ENCODE data around the gene EVI2A. TPM values are rescaled to one million over a fixed set of nuclear protein-coding genes. Genes with fewer than 3 reads are reported as not detected.
"Not testable (repeated sequence)": the region's sequence is repeated elsewhere in the genome, so short reads cannot be mapped to it uniquely, and the experiment has no call there.

EVI2A gene
- total RNA-seq, 1 donor from 2014 or later, result 2.9 TPM

- peaks cover 14% of the 10 kb centered on the region for H3K36me3 ChIP-seq
- intact Hi-C loops (cut with micrococcal nuclease), result no loop called here
- DNase-seq, result no peak
- no peak overlapping the region for H3K4me3 ChIP-seq
- no peak for TF ChIP-seq CTCF (IDR thresholded peaks at IDR 0.05; ENCODE audit: borderline replicate concordance)
- H3K27ac ChIP-seq (replicated peaks), result no peak overlapping the region
- no peaks in the 10 kb centered on the region for H3K9me3 ChIP-seq (replicated peaks)
- H3K4me1 ChIP-seq, result no peaks in the 10 kb centered on the region
- H3K27me3 ChIP-seq (ENCODE audit: low read depth), result no peaks in the 10 kb centered on the region
These were observed 26.5 kb downstream of the EVI2A start for GRCh38 chr17:31294820-31295488.

DNA sequence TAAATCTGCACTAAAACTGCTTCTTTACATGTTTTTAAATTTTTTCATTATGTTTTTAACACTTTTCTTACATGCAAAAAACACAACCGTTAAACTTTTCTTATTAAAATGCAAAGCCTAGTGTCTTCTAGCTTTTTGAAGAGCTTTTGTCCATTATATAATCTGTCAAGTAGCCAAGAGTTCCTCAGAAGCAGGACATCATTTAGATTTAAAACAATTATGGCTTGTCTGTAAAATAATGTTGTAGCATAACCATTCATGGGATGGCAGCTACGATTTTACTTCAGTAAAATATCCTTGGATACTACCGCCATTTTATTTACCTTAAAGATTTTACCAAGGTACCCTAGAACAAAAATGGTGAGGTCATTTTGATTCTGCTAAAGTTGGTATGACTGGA is 27.2 kb downstream of the EVI2A start:
- intact Hi-C loops (cut with micrococcal nuclease), result no loop called here
- Histone ChIP-seq H3K4me1 (no peaks in the 10 kb centered on the region), H3K27ac (replicated peaks) (no peak overlapping the region), H3K27me3 (ENCODE audit: low read depth) (no peaks in the 10 kb centered on the region), H3K4me3 (no peak overlapping the region), H3K9me3 (replicated peaks) (no peaks in the 10 kb centered on the region), H3K36me3 (peaks cover 14% of the 10 kb centered on the region)
- DNase-seq, result no peak
- TF ChIP-seq CTCF (IDR thresholded peaks at IDR 0.05; ENCODE audit: borderline replicate concordance), result no peak

DNA sequence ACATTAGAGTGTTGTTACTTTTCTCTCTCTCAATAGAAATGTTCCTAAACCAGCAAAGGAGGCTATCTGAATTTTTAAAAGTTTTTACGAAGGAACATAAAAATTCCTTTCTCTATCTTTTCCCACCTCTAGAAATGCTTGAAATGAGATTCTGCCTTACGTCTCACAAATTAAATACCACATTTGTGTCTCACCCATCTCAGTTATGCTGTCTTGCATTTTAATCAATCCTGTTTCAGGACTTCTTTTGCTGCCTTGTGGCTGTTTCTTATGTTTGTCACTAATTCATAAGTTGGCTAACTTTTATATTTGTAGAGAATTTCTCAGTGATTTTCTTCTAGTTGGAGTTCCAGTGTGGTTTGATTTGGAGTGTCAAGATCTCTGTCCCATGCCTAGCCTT is 27.8 kb downstream of the EVI2A start:
- H3K27ac ChIP-seq (replicated peaks), result no peak overlapping the region
- H3K27me3 ChIP-seq (ENCODE audit: low read depth), result no peaks in the 10 kb centered on the region
- no peak for TF ChIP-seq CTCF (IDR thresholded peaks at IDR 0.05; ENCODE audit: borderline replicate concordance)
- intact Hi-C loops (cut with micrococcal nuclease), result no loop called here
- no peak for DNase-seq
- no peaks in the 10 kb centered on the region for H3K9me3 ChIP-seq (replicated peaks)
- H3K4me3 ChIP-seq, result no peak overlapping the region
- H3K4me1 ChIP-seq, result no peaks in the 10 kb centered on the region
- H3K36me3 ChIP-seq, result peaks cover 14% of the 10 kb centered on the region

GRCh38 chr17:31291820-31292219 is 29.6 kb downstream of the EVI2A start:
- Histone ChIP-seq H3K4me1 (no peaks in the 10 kb centered on the region), H3K27ac (replicated peaks) (no peak overlapping the region), H3K4me3 (no peak overlapping the region), H3K36me3 (peaks cover 19% of the 10 kb centered on the region), H3K27me3 (ENCODE audit: low read depth) (no peaks in the 10 kb centered on the region), H3K9me3 (replicated peaks) (no peaks in the 10 kb centered on the region)
- no peak for DNase-seq
- no peak for TF ChIP-seq CTCF (IDR thresholded peaks at IDR 0.05; ENCODE audit: borderline replicate concordance)
- intact Hi-C loops (cut with micrococcal nuclease), result no loop called here

DNA sequence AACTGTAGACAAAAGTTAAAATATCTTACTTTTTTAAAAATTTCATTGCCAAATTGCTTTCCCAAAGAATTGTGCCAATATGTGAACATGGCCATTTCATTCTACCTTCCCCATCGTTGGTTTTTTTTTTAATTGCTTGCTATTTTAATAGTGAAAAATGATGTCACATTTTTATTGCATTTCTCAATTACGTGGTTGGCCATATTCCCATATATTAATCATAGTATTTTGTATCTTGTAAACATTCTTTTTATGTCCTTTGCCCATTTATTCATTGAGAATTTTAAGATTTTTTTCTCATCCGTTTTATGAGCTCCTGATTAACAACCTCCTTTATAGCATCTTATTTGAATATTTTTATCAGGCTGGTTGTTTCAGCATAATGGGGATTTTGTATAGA is 31.6 kb downstream of the EVI2A start:
- intact Hi-C loops (cut with micrococcal nuclease), result no loop called here

GRCh38 chr17:31287932-31288331 is 33.5 kb downstream of the EVI2A start:
- peaks cover 24% of the 10 kb centered on the region for H3K36me3 ChIP-seq
- H3K4me3 ChIP-seq; H3K9me3 ChIP-seq (replicated peaks); H3K27me3 ChIP-seq (ENCODE audit: low read depth); DNase-seq; H3K4me1 ChIP-seq; intact Hi-C loops (cut with micrococcal nuclease); H3K27ac ChIP-seq (replicated peaks): not testable (repeated sequence)

More for the DNA sequence above, 31.6 kb downstream of the EVI2A start:
- no peaks in the 10 kb centered on the region for H3K27me3 ChIP-seq (ENCODE audit: low read depth)
- no peak for DNase-seq
- no peak for TF ChIP-seq CTCF (IDR thresholded peaks at IDR 0.05; ENCODE audit: borderline replicate concordance)
- H3K9me3 ChIP-seq (replicated peaks), result no peaks in the 10 kb centered on the region
- no peak overlapping the region for H3K4me3 ChIP-seq
- H3K4me1 ChIP-seq, result no peaks in the 10 kb centered on the region
- H3K36me3 ChIP-seq, result peaks cover 21% of the 10 kb centered on the region
- H3K27ac ChIP-seq (replicated peaks), result no peak overlapping the region
